Measurements from ENCODE around the gene GULP1. TPM values are rescaled to one million over a fixed set of nuclear protein-coding genes. Genes with fewer than 3 reads are reported as not detected.

Gene GULP1
- total RNA-seq, 1 experiment from 2014 or later: 18.5 TPM

DNA sequence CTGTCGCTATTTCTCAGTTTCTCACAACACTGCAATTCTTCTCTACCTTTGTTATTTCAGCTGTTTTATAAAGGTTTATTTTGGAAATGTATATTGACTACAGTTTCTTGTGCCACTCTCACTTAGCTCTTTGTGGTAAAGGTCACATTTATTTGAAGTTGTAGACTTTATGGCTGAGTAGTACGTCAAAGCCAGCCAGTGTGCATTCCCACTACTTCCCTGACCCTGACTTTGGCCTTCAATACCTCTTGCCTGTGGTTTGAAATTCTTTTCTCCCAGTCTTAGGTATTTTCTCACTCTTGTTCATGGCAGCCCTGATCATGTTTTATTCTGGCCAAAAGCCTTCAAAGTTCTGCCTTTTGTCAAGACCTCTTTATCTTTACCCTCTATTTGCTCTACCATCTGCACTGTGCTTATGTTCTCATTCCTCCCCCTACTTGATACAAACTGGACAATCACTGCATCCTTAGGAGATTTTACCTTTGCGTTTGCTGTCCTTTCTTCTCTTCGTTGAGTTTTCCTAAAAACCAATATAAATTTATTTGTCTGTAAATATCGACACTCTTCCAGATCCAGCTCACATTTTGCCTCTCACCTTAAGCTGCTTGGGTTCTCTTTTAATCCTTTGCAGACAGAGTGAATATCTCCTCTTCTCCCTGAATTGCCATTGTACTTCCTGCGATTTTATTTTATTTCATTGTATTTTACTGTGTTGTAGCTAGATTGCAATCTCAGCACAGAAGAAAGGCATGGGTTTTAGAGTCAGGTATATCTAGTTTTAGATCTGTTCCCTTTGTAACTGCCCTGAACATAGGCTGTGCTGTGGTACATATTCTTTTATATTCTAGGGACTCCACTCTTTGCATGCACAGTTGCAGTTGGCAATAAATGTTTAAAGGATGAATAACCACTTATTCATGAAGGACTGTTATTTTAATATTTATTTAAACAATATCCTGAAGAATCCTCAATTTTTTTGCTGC, 31.2 kb downstream of the GULP1 start:
- DNase-seq (ENCODE audit: low read depth): no peak

DNA sequence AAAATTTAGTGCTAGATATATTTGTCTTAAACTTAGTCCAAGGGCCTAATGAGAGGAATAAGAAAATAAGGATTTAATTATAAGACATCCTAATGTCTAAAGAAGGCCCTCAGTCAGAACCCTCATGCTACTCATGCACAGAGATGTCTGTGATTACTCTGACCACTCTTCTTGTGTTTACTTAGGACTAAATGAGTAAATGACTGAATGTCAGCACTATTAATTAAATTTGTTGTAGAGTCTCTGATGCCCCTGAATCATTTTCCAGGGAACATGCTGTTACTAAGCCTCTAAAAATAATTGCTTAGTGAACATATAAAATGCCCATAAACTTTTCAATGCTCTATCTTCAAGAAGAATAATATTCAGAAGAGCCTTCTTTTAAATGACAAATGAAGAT, 32.4 kb downstream of the GULP1 start:
- DNase-seq (ENCODE audit: low read depth): no peak

DNA sequence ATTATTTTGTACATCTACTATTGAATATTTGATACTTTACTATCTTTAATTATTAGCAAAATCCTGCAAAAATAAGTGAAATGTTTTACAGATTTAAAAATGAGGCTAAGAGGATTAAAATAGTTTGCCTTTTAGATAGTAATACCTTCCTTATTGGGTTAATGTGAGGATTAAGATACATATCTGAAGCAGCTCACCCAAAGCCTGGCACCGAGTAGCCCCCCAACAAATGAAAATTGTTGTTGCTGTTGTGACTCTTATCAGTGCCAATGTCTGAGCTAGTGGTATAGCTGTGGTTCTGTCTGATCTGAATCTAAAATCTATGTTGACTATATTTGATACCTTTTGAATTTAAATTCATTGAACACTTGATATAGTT, 34.6 kb downstream of the GULP1 start:
- no peak for DNase-seq (ENCODE audit: low read depth)

DNA sequence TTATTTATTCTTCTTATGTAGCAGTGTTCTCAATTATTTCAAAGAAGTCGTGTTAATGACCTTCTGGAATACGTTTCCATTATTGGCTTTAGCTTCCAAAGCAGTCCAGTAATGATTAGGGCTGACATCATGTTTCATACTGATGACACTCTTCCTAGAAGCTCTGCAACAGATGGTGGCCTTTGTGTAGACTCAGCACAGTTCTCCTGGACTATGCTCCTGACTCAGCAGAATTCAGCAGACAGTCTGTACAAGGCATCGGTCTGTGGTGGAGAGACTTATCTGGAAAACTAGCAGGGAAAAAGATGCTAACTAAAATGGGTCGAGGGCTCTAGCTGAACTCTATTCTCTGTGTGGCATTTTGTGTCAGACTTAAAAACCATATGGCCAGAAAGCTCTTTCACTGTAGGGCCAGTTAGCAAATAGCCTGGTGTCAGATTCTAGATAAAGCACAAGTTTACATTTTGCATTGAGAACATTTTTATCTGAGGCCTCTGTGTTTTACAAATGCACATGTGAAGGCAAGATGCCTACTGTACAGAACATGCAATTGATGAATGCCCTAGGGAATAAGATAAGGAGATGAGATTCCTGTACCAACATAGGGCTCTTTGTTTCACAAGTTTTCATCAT, 35.1 kb downstream of the GULP1 start:
- DNase-seq (ENCODE audit: low read depth): no peak

DNA sequence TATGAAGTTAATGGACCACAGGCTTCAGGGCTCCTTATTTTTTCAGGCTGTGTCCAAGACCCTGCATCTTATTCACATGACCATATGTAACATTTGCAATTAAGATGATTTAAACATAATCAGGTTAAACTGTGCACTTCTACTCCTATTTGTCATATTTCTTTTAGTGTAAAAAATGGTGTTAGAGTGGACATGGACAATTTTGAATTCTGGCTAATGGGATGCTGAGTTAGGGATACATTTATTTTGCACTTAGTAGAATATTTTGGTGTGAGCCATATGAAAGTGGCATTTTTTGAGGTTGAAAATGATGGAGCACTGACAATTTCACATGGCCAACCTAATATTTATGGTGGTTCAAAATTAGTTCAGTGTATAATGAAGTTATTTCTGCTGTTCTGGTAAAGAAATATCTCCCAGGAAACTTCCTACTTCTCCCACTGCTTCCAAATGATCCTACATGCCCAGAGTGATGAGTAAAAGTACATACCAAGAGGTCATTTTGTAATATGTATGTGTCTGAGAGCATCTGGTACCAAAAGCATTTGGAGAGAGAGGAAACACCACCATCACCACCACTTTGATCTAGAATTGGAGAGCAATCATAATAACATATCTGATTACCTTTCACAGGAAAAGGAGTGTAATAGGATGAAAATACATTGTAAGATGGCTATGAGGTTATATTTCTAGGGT, 36.0 kb downstream of the GULP1 start:
- no peak for DNase-seq (ENCODE audit: low read depth)

DNA sequence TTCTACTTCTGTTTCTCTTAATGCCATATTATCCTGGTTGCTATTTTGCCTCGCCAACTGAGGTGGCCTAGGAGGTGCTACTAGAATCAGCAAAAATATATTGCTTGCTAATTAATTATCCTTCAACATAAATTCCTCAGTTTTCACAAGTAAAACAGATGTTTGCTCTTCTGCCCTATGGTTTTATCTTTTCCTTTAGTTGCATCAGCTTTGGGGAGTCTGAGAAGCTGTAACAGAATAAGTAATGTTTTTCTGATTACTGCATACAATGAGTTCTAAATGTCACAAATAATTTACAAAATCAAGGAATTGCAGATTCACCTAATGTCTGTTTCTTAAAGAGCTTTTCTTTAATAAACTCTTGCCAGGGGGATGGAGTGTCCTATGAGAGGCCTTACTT, 36.7 kb downstream of the GULP1 start:
- DNase-seq (ENCODE audit: low read depth): no peak

DNA sequence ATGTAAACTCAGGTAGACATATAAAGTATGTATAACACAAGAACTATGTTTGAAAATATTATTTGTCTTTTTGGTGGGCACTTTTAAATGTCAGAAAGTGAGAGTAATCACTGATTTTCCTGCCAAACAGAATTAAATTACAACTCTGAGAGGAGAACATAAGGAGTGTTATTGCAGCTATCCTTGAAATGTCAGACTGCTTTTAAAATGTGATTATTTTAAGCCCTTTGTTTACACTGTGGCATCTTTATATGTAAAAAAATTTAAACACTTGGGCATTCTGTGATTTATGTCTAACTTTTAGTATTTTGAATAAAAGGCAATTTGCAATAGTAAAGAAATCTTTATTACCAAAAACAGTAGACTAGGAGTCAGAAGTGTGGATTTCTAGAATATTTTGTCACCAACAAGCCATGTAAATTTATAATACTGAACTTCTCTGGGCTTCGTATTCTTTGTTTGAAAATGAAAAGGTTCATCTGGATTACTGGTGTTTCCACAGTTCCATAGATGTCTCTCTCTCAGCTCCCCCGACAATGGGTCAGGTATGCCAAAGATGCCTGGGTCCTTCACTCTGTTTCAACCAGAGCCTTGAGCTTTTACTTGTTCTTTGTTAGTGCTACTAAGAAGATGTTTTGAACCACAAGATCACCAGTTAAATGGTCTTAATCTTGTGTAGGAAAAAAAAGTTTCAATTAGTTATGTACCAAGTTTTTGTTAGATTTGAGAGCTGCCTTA, 38.8 kb downstream of the GULP1 start:
- no peak for DNase-seq (ENCODE audit: low read depth)

DNA sequence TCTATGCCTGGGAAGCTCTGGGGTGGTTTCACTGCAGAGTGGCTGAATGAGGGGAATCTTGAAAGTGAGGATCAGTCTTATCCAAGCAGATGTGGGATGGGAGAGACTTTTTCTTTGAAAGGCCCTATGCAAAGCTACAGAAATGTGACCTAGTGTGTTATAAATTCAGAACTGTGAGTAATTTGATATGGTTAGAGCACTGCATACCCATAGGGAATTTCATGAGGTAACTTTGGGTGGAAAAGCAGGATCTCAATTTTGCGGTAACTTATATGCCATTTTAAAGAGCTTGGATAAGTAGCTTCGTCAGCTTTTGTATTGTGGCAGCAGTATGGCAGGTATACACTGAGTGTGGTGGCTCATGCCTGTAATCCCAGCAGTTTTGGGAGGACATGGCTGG, 40.9 kb downstream of the GULP1 start:
- DNase-seq (ENCODE audit: low read depth): no peak

DNA sequence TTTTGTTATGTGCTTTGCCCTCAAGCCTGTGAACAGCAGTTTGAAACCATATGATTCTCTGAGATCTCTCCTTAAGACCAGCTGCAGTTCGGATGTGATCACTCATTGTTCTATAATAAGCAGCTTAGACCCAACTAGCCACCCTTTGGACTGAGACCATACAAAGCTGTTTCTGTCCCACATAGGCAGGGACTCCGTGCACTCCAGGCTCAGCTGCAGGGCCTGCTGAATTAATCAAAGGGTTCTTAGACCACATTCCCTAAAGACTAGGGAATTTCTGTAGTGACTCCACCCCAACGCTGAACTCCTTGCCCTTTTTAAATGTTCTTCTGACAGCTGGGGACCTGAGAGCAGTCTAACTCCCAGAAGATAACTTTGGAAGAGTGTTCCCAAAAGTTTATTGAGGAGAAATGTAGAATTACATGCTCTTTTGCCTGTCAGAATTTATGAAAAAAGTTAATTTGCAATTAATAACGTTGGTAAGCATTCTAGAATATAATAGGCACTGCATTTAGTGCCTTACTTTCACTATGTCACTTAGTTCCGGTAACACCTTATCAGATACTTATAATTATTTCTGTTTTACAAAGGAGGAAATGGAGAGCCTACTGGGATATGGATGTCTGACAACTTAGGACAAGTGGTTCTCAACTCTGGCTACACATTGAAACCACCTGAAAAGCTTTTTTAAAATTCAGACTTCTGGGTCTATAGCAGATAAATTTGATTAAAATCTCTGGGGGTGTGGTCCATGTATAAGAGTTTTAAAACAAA, 42.3 kb downstream of the GULP1 start:
- DNase-seq (ENCODE audit: low read depth): no peak

DNA sequence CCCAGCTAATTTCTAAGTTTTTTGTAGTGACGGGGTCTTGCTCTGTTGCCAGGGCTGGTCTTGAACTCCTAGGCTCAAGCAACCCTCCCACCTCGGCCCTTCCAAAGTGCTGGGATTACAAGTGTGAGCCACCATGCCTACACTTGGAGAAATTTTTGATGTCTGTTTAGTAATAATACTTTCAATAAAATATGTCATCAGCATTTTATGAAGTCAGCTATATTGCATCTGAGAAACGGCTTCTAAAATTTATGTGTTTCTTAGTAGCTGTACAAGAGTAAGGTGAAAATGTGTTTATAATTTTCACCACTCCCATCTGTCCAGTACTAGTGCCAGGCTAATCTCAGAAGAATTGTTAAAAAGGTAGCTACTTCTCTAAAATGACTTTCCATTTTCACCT, 46.8 kb downstream of the GULP1 start:
- DNase-seq (ENCODE audit: low read depth): no peak

DNA sequence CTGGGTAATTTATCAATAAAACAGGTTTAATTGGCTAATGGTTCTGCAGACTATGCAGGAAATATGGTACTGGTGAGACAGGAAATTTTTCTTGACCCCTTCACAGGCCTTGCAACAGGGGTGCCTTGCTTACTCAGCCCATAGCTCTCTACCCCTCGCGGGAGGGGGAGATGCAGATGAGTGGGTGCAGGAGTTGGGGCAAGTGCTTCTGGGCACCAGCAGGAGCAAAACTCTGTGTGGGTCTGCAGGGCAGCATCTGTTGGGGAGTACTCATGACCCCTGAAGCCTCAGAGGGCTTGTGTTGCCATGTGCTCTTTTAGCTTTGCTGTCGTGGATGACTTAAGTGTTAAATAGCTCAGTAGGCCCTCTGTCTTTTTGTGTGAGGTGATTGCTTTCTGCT, 48.6 kb downstream of the GULP1 start:
- DNase-seq (ENCODE audit: low read depth): no peak

DNA sequence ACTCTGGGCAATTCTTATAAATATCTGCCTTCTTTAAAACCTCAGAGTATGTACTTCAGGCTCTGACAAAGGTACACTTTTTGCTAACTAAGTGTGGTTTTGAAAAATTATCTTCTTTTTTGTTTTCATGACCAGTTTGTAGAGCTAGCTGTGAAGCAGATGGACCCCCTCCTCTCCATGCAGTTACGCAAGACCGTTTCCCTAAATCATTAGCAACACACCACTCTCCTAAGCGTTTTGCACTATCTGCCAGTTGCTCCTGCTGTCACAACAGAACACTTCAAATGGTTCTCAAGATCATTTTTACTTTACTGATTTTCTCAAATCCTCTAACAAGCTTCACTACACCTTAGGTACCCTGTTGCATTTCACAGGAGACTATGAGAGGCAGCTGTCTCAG, 53.3 kb downstream of the GULP1 start:
- no peak for DNase-seq (ENCODE audit: low read depth)

DNA sequence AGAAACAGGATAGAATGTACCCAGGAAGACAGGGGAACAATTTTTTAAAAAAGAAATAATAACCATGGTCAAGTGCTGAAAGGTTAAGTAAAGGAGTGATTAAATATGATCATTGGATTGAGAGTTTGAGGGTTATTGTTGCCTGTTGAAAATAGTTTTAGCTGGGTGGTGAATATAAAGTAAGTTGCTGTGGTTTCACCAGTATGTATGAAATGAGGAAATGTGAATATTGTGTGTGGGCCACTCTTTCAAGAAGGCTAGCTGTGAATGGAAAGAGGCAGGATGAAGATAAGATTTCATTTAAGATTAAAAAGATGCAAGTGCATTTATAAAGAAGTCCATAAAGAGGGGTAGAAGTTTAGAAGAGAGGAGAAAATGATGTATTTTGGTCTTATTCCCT, 53.8 kb downstream of the GULP1 start:
- DNase-seq (ENCODE audit: low read depth): no peak

DNA sequence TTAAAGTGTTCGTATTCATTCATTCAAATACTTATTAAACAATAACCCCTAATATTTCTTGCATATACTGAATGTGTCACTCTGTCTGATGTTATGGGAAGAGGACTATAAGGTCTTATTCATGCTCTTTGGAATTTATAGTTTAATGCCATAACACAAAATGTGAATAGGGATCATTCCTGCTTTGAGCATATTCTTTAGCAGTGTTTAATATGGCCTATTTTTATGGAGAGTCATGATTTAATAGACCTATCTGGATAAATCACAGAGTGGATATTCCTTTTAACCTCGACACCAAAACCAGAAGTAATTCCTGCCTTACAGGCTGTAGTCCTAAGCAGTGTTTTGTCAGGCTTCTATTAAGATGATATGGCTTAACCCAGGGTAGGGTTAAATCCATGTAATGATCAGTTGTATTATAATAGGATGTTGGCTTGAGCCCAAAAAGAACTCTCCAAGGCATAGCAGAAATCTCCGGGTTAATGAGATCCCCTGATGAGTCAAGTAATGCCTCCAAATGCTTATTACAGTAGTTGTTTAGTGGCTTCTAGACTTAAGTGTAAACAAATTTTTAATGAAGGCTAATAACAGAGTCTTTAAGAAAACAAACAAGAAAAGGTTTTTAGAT, 54.3 kb downstream of the GULP1 start:
- no peak for DNase-seq (ENCODE audit: low read depth)

DNA sequence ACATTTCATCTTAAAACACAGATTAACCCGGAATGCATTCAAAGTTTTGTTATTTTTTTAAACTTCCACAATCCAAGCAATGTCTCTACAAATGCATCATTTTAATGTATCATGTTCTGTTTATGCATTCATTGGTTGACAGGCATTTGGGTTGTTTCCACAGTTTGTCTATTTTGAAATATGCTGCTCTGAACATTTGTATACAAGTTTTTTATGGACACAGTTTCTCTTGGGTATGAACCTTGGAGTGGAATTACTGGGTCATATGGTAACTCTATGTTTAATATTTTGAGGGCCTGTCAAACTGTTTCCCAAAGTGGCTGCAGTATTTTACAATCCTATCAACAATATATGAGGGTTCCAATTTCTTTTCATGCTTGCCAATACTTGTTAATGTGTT, 57.3 kb downstream of the GULP1 start:
- DNase-seq (ENCODE audit: low read depth): no peak

DNA sequence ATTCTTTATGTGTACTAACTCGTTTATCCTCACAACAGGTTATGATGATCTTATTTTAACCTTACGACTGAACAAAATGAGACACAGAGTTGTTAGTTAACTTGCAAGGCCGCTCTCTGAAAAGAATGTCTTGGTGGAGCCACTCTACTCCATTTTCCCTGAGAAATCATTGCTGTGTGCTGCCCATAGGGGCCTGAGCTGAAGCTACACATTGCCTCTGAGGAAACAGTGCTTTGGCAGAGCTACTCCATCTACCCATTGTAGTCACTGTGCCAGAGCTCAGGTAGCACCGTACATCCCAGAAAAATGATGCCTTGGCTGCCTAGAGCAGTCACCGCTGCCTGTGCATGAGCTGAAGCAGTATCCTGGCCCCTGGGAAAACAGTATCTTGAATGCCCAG, 61.6 kb downstream of the GULP1 start:
- DNase-seq (ENCODE audit: low read depth): no peak

DNA sequence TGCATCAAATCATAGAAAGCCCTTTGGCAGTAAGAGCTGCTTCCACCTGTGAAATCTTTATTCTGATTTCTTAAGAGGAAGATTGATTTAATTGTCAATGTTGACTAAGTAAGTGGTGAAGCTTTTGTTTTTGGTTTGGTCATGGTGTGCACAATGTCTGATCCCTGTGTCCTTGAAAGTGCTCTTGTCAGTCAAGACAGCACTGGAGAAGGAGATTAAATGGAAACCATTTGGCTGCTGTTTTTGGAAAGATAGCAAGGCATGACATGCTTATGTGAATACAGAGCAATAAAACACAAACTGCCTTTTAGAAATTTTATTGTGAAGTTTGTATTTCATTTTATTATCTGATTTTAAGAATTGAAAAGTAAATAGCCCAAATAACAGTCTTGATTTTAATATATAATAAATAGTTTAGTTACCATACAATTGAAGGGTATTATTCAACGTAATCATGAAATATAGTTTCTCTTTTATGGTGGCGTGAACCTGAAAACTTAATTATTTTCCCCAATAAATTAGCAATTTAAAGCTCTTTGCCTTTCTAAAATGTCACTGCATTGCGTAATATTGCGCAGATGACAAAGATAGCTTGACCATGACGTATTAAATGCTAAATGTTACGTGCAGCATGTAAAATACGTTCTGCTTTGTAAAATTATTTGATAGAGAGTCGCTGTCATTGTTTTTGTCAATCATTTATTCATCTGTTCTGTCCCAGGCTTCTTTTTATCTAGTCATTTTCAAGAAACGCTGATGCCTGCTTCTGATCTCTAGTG, 69.0 kb downstream of the GULP1 start:
- DNase-seq (ENCODE audit: low read depth): no peak

DNA sequence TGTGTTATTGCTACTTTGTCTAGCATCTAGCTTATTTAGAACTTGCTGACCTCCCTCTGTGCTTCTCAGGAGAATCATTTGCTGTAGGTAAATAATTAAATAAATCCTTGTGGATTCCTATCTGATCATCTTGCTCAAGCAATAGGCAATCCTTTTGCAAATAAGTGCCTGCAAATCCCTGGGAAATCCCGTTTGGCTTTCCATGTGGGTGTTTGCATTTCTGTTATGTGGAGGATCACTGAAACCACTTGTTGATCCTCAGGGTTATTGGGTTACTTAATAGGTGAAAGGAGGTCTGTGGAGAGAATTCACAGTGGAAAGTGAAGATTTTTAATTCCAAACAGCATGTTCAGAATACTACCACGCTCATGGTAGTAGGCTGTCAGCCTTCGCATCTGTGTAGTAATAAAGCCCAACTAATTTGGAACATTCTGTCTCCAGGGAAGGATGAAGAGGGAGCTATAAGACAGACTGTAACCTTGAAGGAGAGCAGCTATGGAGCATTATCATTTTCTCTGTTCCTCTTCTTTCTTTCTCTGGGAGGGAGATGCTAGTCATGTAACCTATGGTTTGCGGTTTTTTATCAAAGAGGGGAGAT, 72.5 kb downstream of the GULP1 start:
- no peak for DNase-seq (ENCODE audit: low read depth)

DNA sequence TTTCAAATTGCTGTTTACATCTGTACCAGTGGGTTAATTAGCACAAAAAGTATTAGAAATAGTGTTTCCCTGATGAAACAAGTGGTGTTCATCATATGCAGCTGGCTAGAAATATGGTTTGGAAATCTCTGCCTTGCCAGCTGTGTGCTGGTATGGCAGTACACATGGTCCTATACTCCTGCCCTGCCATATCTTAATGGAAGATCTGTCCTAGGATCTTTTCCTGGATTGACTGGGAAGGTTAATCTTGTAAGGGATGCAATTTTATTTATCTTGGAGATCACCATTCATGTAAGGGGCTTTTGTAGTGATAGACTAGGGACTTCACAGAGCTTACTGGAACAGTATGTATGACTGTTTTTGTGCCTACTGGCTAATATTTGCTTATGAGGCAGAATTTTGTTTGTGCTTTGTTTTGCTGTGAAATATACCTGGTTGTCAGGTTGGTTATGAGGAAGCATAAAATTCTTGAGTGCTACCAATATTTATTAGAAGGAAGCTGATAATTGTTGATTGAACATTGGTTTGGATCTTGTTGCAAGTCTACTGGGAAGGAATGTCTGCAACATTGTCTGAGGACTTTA, 73.5 kb downstream of the GULP1 start:
- DNase-seq (ENCODE audit: low read depth): no peak
